ENCODE measurements around the gene KRT27.

DNA sequence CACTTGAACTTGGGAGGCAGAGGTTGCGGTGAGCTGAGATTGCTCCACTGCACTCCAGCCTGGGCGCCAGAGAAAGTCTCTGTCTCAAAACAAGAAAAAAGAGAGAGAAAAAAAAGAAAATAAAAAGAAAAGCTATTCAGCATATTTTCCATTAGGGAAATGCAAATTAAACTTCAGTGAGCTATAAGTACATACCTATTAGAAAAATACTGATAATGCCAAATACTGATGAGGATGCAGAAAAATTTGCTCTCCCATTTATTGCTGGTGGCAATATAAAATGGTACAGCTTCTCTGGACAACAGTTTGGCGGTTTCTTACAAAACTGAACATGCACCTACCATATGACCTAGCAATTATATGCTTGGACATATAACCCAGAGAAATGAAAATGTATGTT lies 30.3 kb upstream of the KRT27 start:
- TF ChIP-seq CREM (IDR thresholded peaks at IDR 0.05; ENCODE audit: low read depth) (no peak), POLR2A (IDR thresholded peaks at IDR 0.05; ENCODE audit: low read depth, low read length) (no peak), SKIL (IDR thresholded peaks at IDR 0.05; ENCODE audit: low read depth, poor library complexity, severe bottlenecking) (no peak), MYB (IDR thresholded peaks at IDR 0.05; ENCODE audit: borderline replicate concordance, low read depth, low read length) (no peak), NR2F1 (conservative IDR thresholded peaks at IDR 0.05) (no peak), SMARCA5 (IDR thresholded peaks at IDR 0.05) (no peak), JUND (IDR thresholded peaks at IDR 0.05; ENCODE audit: low read depth, low read length) (no peak), DPF2 (IDR thresholded peaks at IDR 0.05) (no peak)
- TF ChIP-seq, protein P1, sequence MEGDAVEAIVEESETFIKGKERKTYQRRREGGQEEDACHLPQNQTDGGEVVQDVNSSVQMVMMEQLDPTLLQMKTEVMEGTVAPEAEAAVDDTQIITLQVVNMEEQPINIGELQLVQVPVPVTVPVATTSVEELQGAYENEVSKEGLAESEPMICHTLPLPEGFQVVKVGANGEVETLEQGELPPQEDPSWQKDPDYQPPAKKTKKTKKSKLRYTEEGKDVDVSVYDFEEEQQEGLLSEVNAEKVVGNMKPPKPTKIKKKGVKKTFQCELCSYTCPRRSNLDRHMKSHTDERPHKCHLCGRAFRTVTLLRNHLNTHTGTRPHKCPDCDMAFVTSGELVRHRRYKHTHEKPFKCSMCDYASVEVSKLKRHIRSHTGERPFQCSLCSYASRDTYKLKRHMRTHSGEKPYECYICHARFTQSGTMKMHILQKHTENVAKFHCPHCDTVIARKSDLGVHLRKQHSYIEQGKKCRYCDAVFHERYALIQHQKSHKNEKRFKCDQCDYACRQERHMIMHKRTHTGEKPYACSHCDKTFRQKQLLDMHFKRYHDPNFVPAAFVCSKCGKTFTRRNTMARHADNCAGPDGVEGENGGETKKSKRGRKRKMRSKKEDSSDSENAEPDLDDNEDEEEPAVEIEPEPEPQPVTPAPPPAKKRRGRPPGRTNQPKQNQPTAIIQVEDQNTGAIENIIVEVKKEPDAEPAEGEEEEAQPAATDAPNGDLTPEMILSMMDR (IDR thresholded peaks at IDR 0.05 in 2 of 3, conservative IDR thresholded peaks at IDR 0.05 in 1 of 3; ENCODE audit: control insufficient read depth in 2 of 3, extremely low read depth in 1 of 3, insufficient read depth in 1 of 3, low read depth in 3 of 3, low read length in 3 of 3), result no peak
- TF ChIP-seq, protein P2, sequence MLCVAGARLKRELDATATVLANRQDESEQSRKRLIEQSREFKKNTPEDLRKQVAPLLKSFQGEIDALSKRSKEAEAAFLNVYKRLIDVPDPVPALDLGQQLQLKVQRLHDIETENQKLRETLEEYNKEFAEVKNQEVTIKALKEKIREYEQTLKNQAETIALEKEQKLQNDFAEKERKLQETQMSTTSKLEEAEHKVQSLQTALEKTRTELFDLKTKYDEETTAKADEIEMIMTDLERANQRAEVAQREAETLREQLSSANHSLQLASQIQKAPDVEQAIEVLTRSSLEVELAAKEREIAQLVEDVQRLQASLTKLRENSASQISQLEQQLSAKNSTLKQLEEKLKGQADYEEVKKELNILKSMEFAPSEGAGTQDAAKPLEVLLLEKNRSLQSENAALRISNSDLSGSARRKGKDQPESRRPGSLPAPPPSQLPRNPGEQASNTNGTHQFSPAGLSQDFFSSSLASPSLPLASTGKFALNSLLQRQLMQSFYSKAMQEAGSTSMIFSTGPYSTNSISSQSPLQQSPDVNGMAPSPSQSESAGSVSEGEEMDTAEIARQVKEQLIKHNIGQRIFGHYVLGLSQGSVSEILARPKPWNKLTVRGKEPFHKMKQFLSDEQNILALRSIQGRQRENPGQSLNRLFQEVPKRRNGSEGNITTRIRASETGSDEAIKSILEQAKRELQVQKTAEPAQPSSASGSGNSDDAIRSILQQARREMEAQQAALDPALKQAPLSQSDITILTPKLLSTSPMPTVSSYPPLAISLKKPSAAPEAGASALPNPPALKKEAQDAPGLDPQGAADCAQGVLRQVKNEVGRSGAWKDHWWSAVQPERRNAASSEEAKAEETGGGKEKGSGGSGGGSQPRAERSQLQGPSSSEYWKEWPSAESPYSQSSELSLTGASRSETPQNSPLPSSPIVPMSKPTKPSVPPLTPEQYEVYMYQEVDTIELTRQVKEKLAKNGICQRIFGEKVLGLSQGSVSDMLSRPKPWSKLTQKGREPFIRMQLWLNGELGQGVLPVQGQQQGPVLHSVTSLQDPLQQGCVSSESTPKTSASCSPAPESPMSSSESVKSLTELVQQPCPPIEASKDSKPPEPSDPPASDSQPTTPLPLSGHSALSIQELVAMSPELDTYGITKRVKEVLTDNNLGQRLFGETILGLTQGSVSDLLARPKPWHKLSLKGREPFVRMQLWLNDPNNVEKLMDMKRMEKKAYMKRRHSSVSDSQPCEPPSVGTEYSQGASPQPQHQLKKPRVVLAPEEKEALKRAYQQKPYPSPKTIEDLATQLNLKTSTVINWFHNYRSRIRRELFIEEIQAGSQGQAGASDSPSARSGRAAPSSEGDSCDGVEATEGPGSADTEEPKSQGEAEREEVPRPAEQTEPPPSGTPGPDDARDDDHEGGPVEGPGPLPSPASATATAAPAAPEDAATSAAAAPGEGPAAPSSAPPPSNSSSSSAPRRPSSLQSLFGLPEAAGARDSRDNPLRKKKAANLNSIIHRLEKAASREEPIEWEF (IDR thresholded peaks at IDR 0.05; ENCODE audit: insufficient replicate concordance, low read depth, low read length), result no peak

All from GM12878 (cell line).